Measurements from ENCODE around the gene TAGAP.
A peak's percentile ranks its signal among the peaks of the same experiment; 100 is the strongest.

The TAGAP gene

GRCh38 chr6:159043947-159044346, 844 bp downstream of the TAGAP start:
- Mint-ChIP-seq H3K27ac (no peak overlapping the region), H3K27me3 (ENCODE audit: low read depth, poor library complexity) (peaks cover 16% of the 10 kb centered on the region), H3K9me3 (no peaks in the 10 kb centered on the region), H3K4me1 (peaks cover 18% of the 10 kb centered on the region), H3K36me3 (ENCODE audit: low read depth) (no peaks in the 10 kb centered on the region), H3K4me3 (no peak overlapping the region)
- TF ChIP-seq, protein P1, sequence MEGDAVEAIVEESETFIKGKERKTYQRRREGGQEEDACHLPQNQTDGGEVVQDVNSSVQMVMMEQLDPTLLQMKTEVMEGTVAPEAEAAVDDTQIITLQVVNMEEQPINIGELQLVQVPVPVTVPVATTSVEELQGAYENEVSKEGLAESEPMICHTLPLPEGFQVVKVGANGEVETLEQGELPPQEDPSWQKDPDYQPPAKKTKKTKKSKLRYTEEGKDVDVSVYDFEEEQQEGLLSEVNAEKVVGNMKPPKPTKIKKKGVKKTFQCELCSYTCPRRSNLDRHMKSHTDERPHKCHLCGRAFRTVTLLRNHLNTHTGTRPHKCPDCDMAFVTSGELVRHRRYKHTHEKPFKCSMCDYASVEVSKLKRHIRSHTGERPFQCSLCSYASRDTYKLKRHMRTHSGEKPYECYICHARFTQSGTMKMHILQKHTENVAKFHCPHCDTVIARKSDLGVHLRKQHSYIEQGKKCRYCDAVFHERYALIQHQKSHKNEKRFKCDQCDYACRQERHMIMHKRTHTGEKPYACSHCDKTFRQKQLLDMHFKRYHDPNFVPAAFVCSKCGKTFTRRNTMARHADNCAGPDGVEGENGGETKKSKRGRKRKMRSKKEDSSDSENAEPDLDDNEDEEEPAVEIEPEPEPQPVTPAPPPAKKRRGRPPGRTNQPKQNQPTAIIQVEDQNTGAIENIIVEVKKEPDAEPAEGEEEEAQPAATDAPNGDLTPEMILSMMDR (IDR thresholded peaks at IDR 0.05): no peak
- no peak for DNase-seq

DNA sequence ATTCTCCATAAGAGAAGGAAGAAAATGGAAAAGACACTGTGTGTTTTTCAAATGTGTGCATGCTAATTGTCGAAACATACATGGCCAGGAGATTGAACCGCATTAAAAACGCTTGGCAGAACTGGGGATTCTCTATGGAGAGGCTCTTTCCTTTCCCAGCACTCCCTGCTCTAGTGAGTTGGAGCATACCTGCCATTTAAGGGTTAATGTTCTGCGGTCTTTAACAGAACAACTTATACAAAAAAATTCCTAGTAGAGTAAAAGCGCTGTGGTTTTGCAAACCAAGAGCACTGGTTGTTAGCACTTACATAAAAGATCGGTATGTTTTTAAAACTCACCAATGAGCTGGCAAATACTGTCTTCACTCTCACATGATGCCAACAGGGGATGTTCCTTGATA, 1.5 kb downstream of the TAGAP start:
- peaks cover 18% of the 10 kb centered on the region for H3K27me3 Mint-ChIP-seq (ENCODE audit: low read depth, poor library complexity)

DNA sequence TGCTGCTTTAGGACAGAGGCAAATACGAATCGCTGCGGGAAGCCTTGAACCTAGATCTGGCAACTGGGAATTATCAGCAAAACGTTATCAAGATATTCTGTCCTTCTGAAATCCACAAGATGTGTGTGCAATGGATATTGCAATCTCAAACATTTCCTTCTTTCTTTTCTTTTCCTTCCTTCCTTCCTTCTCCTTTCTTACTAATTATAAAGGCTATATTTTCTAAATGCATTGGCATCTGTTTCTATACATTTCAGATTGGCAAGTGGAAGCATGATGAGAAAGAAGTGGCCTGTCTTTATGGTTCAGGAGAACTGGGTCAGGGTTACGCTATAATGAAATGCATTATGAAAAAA, 2.0 kb downstream of the TAGAP start:
- Mint-ChIP-seq H3K9me3 (no peaks in the 10 kb centered on the region), H3K27ac (peak overlapping the region; percentile 16), H3K4me3 (no peak overlapping the region), H3K36me3 (ENCODE audit: low read depth) (no peaks in the 10 kb centered on the region), H3K27me3 (ENCODE audit: low read depth, poor library complexity) (peaks cover 16% of the 10 kb centered on the region), H3K4me1 (peaks cover 20% of the 10 kb centered on the region)
- no peak for DNase-seq
- TF ChIP-seq, protein P1 (IDR thresholded peaks at IDR 0.05): peak; percentile 44

More for the DNA sequence above, 1.5 kb downstream of the TAGAP start:
- Mint-ChIP-seq H3K9me3 (no peaks in the 10 kb centered on the region), H3K4me1 (peaks cover 18% of the 10 kb centered on the region), H3K36me3 (ENCODE audit: low read depth) (no peaks in the 10 kb centered on the region), H3K27ac (no peak overlapping the region), H3K4me3 (no peak overlapping the region)
- TF ChIP-seq, protein P1 (IDR thresholded peaks at IDR 0.05): no peak
- DNase-seq: no peak

DNA sequence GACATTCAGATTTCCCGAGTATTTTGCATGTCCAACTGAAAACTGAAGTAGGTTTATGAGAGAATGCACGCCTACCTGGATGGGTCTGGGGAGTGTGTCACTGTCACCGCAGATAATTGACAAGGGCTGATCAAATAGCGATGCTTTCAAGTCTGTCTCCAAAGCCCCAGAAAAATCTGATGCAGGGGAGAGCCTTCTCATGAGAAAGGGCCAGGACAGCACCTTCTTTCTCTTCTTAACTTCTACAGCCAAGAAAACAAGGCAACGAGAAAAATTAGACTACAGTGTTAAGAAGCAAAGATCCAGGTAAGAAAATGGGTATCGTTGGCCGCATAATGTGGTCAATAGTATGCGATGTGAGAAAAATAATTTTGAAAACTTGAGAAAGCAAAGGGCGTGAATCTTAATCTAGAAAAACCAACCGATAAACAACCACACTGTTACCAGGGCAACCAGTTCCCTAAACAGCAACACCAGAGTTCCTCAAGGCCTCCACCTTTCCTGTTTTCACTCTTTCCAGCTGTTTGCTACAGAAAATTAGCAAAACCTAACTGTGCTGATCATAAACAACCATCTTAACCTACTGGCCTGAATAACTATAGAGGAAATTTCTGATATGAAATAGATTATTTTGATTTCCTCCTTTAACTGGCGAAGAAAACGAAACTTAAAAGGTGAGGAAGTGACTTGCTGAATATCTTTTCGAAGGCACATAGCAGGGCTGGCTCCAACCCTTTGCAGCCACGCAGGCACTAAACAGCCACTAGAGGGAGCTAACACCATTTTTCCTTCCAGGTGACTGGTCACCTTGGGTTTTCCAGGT, 2.6 kb downstream of the TAGAP start:
- H3K36me3 Mint-ChIP-seq (ENCODE audit: low read depth): no peaks in the 10 kb centered on the region
- H3K27ac Mint-ChIP-seq: peak overlapping the region; percentile 16
- TF ChIP-seq, protein P1 (IDR thresholded peaks at IDR 0.05): peak; percentile 96
- peak; percentile 67 for DNase-seq
- H3K4me1 Mint-ChIP-seq: peaks cover 26% of the 10 kb centered on the region
- no peaks in the 10 kb centered on the region for H3K9me3 Mint-ChIP-seq
- peaks cover 13% of the 10 kb centered on the region for H3K27me3 Mint-ChIP-seq (ENCODE audit: low read depth, poor library complexity)
- no peak overlapping the region for H3K4me3 Mint-ChIP-seq

GRCh38 chr6:159041181-159041580, 3.6 kb downstream of the TAGAP start:
- peaks cover 9% of the 10 kb centered on the region for H3K27me3 Mint-ChIP-seq (ENCODE audit: low read depth, poor library complexity)
- no peak overlapping the region for H3K4me3 Mint-ChIP-seq
- TF ChIP-seq, protein P1 (IDR thresholded peaks at IDR 0.05): no peak
- no peak overlapping the region for H3K27ac Mint-ChIP-seq
- H3K9me3 Mint-ChIP-seq: no peaks in the 10 kb centered on the region
- no peak for DNase-seq
- H3K4me1 Mint-ChIP-seq: peaks cover 27% of the 10 kb centered on the region
- H3K36me3 Mint-ChIP-seq (ENCODE audit: low read depth): no peaks in the 10 kb centered on the region

DNA sequence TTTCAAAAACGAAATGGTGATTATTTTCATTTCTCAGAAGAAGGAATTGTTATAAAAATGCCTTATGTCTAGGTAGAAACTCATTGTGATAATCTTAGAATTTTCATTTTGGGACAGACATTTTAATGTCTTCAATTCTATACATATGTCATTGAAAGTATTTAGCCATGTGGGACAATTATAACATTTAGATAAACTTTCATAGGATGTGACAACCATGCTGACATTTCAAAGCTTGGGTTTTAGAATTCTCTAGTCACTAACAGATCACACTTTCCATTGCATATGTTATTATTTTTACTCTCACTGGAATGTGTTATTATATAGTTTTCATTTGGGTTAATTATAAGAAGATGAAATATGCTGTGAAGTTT, 4.9 kb downstream of the TAGAP start:
- Mint-ChIP-seq H3K4me3 (no peak overlapping the region), H3K9me3 (no peaks in the 10 kb centered on the region), H3K4me1 (peaks cover 22% of the 10 kb centered on the region), H3K27me3 (ENCODE audit: low read depth, poor library complexity) (peaks cover 6% of the 10 kb centered on the region), H3K36me3 (ENCODE audit: low read depth) (no peaks in the 10 kb centered on the region), H3K27ac (no peak overlapping the region)
- DNase-seq: no peak
- TF ChIP-seq, protein P1 (IDR thresholded peaks at IDR 0.05): no peak
